Measurements from ENCODE around the gene GARS1. TPM values are rescaled to one million over a fixed set of nuclear protein-coding genes. Genes with fewer than 3 reads are reported as not detected.

The GARS1 gene
- total and polyA plus RNA-seq, 2 donors (not counting 1 experiment from before 2014, with no cell fraction given) = 322 to 669 TPM

- peaks cover 3% of the 10 kb centered on the region for H3K36me3 ChIP-seq (ENCODE audit: control insufficient read depth, insufficient read depth, low read length)
Observed at GRCh38 chr7:30589111-30589510, 5.6 kb upstream of the GARS1 start.

GRCh38 chr7:30594048-30594539 is 584 bp upstream of the GARS1 start:
- DNase-seq (ENCODE audit: low read depth in 2 of 2) = peak; percentile 38 to 42
- Histone ChIP-seq H3K4me3 (replicated peaks in 1 of 4; ENCODE audit: control extremely low read depth in 1 of 4, insufficient read depth in 1 of 4, low read depth in 3 of 4, low read length in 4 of 4) (peak overlapping the region; percentile 95 to 99 (median 97)), H3K4me2 (ENCODE audit: extremely low read depth, insufficient read depth, low read length) (peak overlapping the region; percentile 99), H3K27me3 (ENCODE audit: control insufficient read depth, insufficient read depth, low read length) (no peaks in the 10 kb centered on the region), H3K9ac (ENCODE audit: insufficient read depth, low read length) (peak overlapping the region; percentile 99), H3K36me3 (ENCODE audit: control insufficient read depth, insufficient read depth, low read length) (peaks cover 3% of the 10 kb centered on the region), H3K4me1 (ENCODE audit: control insufficient read depth, extremely low read depth, insufficient read depth, low read length) (peaks cover 4% of the 10 kb centered on the region), H2AFZ (ENCODE audit: low read length) (peak overlapping the region; percentile 92), H4K20me1 (ENCODE audit: control insufficient read depth, extremely low read depth, insufficient read depth, low read length) (no peaks in the 10 kb centered on the region), H3K27ac (ENCODE audit: insufficient read depth, low read length) (peak overlapping the region; percentile 97), H3K79me2 (ENCODE audit: control insufficient read depth, insufficient read depth, low read length) (peaks cover 61% of the 10 kb centered on the region), H3K9me3 (ENCODE audit: control insufficient read depth, insufficient read depth, low read depth, low read length) (no peaks in the 10 kb centered on the region)
- TF ChIP-seq EZH2 (IDR thresholded peaks at IDR 0.05; ENCODE audit: low read length, missing control alignments) = no peak

More at GRCh38 chr7:30589111-30589510, 5.6 kb upstream of the GARS1 start:
- Histone ChIP-seq H3K27me3 (ENCODE audit: control insufficient read depth, insufficient read depth, low read length) (no peaks in the 10 kb centered on the region), H3K9me3 (ENCODE audit: control insufficient read depth, insufficient read depth, low read depth, low read length) (no peaks in the 10 kb centered on the region), H3K4me1 (ENCODE audit: control insufficient read depth, extremely low read depth, insufficient read depth, low read length) (peaks cover 4% of the 10 kb centered on the region), H2AFZ (ENCODE audit: low read length) (no peak overlapping the region), H3K4me2 (ENCODE audit: extremely low read depth, insufficient read depth, low read length) (no peak overlapping the region), H3K27ac (ENCODE audit: insufficient read depth, low read length) (no peak overlapping the region), H3K4me3 (replicated peaks in 1 of 4; ENCODE audit: control extremely low read depth in 1 of 4, insufficient read depth in 1 of 4, low read depth in 3 of 4, low read length in 4 of 4) (no peak overlapping the region), H3K9ac (ENCODE audit: insufficient read depth, low read length) (no peak overlapping the region), H3K79me2 (ENCODE audit: control insufficient read depth, insufficient read depth, low read length) (peaks cover 15% of the 10 kb centered on the region), H4K20me1 (ENCODE audit: control insufficient read depth, extremely low read depth, insufficient read depth, low read length) (no peaks in the 10 kb centered on the region)
- TF ChIP-seq EZH2 (IDR thresholded peaks at IDR 0.05; ENCODE audit: low read length, missing control alignments) (no peak), CTCF (conservative IDR thresholded peaks at IDR 0.05 in 1 of 2, IDR thresholded peaks at IDR 0.05 in 1 of 2; ENCODE audit: low read depth in 1 of 2, low read length in 2 of 2) (no peak)
- no peak for DNase-seq (ENCODE audit: low read depth in 2 of 2)

- Histone ChIP-seq H3K27ac (ENCODE audit: insufficient read depth, low read length) (peak overlapping the region; percentile 97), H4K20me1 (ENCODE audit: control insufficient read depth, extremely low read depth, insufficient read depth, low read length) (no peaks in the 10 kb centered on the region), H3K27me3 (ENCODE audit: control insufficient read depth, insufficient read depth, low read length) (no peaks in the 10 kb centered on the region), H3K9ac (ENCODE audit: insufficient read depth, low read length) (peak overlapping the region; percentile 99), H3K4me1 (ENCODE audit: control insufficient read depth, extremely low read depth, insufficient read depth, low read length) (peaks cover 4% of the 10 kb centered on the region), H2AFZ (ENCODE audit: low read length) (no peak overlapping the region), H3K79me2 (ENCODE audit: control insufficient read depth, insufficient read depth, low read length) (peaks cover 68% of the 10 kb centered on the region), H3K4me3 (replicated peaks in 1 of 4; ENCODE audit: control extremely low read depth in 1 of 4, insufficient read depth in 1 of 4, low read depth in 3 of 4, low read length in 4 of 4) (peak overlapping the region; percentile 95 to 99 (median 97)), H3K4me2 (ENCODE audit: extremely low read depth, insufficient read depth, low read length) (peak overlapping the region; percentile 82), H3K9me3 (ENCODE audit: control insufficient read depth, insufficient read depth, low read depth, low read length) (no peaks in the 10 kb centered on the region), H3K36me3 (ENCODE audit: control insufficient read depth, insufficient read depth, low read length) (peaks cover 7% of the 10 kb centered on the region)
- TF ChIP-seq EZH2 (IDR thresholded peaks at IDR 0.05; ENCODE audit: low read length, missing control alignments) = no peak
- peak in 1 of 2 donors; percentile 7 for DNase-seq (ENCODE audit: low read depth in 2 of 2)
Observed at GRCh38 chr7:30595436-30596013, 847 bp downstream of the GARS1 start.

All from fibroblast of lung (primary cell).